ENCODE data around the gene ZDHHC8.

ZDHHC8 gene

DNA sequence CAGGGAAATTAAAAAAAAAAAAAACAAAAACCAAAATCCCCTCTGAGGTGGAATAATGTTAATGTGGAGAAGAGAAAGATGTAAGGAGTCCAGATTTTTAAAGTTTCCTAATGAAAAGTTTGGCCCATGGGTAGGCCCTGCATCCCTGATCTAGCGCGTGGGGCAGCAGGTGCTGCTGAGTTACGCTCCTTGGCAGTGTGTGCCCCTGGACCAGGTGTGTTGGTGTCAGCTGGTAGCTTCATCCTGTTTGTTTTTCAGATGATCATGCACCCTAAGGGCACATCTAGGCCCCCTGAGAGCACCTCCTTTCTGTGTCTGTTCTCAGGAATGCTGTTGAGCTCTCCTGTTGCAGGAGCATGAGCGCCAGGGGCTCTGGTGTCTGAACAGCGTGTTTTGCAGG lies 44.8 kb upstream of the ZDHHC8 start:
- no peak overlapping the region for H3K4me3 ChIP-seq (ENCODE audit: low read depth, low read length)
- no peak for DNase-seq (ENCODE audit: low read depth)
- TF ChIP-seq, protein P1, sequence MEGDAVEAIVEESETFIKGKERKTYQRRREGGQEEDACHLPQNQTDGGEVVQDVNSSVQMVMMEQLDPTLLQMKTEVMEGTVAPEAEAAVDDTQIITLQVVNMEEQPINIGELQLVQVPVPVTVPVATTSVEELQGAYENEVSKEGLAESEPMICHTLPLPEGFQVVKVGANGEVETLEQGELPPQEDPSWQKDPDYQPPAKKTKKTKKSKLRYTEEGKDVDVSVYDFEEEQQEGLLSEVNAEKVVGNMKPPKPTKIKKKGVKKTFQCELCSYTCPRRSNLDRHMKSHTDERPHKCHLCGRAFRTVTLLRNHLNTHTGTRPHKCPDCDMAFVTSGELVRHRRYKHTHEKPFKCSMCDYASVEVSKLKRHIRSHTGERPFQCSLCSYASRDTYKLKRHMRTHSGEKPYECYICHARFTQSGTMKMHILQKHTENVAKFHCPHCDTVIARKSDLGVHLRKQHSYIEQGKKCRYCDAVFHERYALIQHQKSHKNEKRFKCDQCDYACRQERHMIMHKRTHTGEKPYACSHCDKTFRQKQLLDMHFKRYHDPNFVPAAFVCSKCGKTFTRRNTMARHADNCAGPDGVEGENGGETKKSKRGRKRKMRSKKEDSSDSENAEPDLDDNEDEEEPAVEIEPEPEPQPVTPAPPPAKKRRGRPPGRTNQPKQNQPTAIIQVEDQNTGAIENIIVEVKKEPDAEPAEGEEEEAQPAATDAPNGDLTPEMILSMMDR (IDR thresholded peaks at IDR 0.05; ENCODE audit: control insufficient read depth, extremely low read depth, insufficient read depth), result no peak

DNA sequence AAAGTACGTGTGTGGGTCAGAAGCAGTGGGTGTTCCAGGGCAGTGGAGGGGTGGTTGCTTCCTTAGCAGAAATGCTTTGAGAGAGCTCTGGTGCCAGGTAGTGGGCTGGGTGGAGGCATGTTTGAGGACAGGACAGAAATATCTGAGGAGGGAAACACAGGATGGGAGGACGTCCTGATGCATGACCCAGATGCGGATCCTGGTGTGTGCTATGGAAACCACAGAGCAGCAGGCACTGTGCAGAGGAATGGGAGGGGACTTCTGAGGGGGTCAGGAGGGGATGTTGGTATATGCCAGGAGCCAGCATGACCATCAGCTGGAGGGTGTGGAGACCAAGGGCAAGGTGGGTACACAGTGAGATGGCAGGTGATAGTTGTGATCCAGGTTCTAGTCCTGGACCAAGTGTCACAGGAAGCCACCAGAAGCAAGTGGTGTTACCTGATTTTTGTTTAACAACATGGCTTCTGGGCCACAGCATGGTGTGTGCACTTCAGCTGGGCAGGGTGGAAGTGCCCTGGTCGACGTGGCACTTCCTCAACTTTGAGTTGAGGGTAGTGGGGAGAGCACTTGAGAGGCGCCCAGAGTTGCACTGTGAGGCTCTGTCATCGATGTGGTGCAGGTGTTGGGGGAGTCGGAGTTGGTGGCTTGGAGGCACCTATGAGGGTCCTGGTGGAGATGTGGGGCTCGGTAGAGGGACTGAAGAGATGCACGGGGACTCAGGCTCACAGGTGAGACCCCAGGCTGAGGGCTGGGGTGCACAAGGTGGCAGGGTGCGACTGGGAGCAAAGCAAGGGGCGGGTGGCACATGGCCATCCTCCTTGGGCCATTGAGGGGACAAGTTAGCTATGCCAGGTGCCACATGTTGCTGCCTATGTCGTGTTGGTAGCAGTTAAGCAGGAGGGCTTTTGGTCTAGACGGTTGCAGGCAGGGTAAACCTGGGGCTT lies 44.0 kb upstream of the ZDHHC8 start:
- H3K4me3 ChIP-seq (ENCODE audit: low read depth, low read length), result no peak overlapping the region
- TF ChIP-seq, protein P1 (IDR thresholded peaks at IDR 0.05; ENCODE audit: control insufficient read depth, extremely low read depth, insufficient read depth), result no peak
- no peak for DNase-seq (ENCODE audit: low read depth)

DNA sequence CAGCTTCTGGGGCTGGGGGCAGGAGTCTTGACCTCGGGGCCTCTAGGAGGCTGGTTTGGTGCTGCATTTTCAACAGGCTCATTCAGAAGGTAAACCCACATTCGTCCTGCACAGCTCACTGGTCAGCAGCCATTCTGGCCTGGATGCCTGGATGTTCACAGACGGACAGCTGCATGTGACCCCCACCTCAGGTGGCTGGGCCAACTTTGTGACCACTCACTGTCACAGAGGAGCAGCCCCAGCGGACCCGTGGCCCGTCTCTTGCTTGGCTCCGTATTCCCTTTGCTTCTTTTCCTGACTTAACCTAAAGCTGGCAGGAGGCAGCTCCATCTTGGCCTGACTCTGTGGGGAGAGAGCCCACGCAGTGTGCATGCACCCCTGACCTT lies 43.3 kb upstream of the ZDHHC8 start:
- TF ChIP-seq, protein P1 (IDR thresholded peaks at IDR 0.05; ENCODE audit: control insufficient read depth, extremely low read depth, insufficient read depth), result no peak
- no peak for DNase-seq (ENCODE audit: low read depth)
- H3K4me3 ChIP-seq (ENCODE audit: low read depth, low read length), result no peak overlapping the region

DNA sequence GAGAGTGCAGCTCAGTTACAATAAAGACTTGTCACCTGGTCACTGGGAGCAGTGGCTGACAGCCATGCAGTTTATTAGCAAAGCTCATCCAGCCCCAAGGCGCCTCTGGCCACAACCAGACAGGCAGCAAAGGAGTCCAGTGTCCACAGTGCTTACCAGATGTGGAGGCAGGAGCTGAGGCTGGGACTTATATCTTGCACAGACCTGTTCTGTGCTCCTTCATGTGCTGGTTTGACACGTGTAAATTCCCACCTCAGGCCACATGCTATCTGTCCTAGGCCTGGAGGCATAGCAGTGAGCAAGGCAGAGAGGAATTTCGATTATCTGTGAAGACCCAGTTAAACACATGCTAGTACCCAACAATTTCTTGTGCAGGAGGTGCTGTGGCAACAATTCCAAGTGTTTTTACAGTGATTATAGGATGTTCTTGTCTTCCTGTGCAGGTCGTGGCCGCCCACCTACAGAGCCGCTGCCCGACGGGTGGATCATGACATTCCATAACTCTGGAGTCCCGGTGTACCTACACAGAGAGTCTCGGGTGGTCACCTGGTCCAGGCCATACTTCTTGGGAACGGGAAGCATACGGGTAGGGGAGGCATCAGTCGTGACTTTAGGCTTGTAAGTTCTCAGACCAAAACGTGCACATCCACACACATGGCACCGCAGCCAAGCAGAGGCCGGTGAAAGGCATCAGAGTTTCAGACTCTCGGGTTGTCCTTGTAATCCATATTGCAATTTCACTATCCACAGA lies 42.2 kb upstream of the ZDHHC8 start:
- TF ChIP-seq, protein P1 (IDR thresholded peaks at IDR 0.05; ENCODE audit: control insufficient read depth, extremely low read depth, insufficient read depth), result no peak
- H3K4me3 ChIP-seq (ENCODE audit: low read depth, low read length), result no peak overlapping the region
- DNase-seq (ENCODE audit: low read depth), result no peak

DNA sequence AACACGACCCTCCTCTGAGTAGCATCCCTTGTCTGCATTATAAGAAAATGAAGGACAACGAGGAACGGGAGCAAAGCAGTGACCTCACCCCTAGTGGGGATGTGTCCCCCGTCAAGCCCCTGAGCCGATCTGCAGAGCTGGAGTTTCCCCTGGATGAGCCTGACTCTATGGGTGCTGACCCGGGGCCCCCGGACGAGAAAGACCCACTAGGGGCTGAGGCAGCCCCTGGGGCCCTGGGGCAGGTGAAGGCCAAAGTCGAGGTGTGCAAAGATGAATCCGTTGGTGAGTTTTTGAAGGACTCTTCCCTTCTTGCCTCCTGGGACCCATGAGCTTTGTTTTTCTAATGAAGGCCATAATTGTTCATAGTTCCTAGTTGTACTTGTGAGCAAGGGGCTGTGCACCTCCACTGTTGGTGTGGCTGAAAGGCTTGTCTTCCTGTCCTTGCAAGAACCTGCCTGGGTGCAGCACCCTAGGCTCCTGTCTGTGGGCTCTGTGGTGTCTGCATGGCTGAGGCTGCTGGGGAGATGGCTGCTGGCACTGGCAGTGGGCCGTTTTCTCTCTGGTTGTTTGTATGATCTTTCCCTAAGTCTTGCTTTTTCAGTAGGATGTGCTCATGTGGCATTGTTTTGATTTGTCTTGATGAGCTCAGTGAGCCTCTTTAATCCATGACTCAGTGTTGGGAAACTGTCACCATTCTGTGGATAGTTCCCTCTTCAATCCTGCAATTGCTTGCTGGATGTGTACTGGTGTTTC lies 41.5 kb upstream of the ZDHHC8 start:
- H3K4me3 ChIP-seq (ENCODE audit: low read depth, low read length), result no peak overlapping the region
- TF ChIP-seq, protein P1 (IDR thresholded peaks at IDR 0.05; ENCODE audit: control insufficient read depth, extremely low read depth, insufficient read depth), result no peak
- no peak for DNase-seq (ENCODE audit: low read depth)

DNA sequence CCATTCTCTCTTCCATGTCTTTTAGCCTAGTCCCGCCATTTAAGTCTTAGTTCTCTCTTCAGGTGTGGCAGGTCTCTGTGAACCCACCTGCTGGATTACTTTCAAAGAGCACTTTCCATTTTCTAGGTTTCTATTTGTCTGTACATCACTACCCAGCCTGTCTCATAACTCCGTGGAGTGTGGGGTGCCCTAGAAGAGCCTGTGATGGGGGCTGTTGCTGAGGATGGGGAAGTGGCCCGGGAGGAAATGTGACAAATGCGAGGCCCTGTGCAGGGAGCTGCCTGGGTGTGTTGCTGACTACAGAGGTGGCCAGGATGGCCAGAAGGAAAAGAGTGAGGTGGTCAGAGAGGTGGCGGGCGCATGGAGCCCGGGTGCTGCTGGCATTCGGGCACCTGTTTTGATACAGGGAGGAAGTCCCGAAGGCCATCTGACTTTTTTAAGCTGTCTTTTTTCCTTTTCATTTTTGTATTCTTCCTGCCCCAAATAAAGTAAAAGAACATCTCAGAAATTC lies 40.8 kb upstream of the ZDHHC8 start:
- no peak overlapping the region for H3K4me3 ChIP-seq (ENCODE audit: low read depth, low read length)
- TF ChIP-seq, protein P1 (IDR thresholded peaks at IDR 0.05; ENCODE audit: control insufficient read depth, extremely low read depth, insufficient read depth), result no peak
- DNase-seq (ENCODE audit: low read depth), result no peak
